H1 (cell line): ENCODE data around the gene IRF4. TPM values are rescaled to one million over a fixed set of nuclear protein-coding genes. Genes with fewer than 3 reads are reported as not detected.

Experiments
- CEBPB ChIP-seq: IDR thresholded peaks from 2 replicates; pipeline ENCODE4 v1.6.1; 2012; ENCODE audit warnings: low read depth, low read length
- CREB1 ChIP-seq: IDR thresholded peaks from 2 replicates; pipeline ENCODE4 v1.6.1; 2012; ENCODE audit warnings: inconsistent platforms
- POLR2A ChIP-seq, 2 experiments: IDR thresholded peaks; 1 replicate in 1 of 2; 2 replicates in 1 of 2; pipeline ENCODE4 v1.6.1; 2011; ENCODE audit warnings: low read depth in 2 of 2, low read length in 2 of 2, mild to moderate bottlenecking in 2 of 2; ENCODE audit errors: control extremely low read depth in 1 of 2
- SIX5 ChIP-seq: IDR thresholded peaks from 2 replicates; pipeline ENCODE4 v1.6.1; 2011; ENCODE audit warnings: mild to moderate bottlenecking, low read depth, low read length
- polyA plus RNA-seq, 7 experiments: library from polyadenylated mRNA; depleted of rRNA in 3 of 7; stranded (reverse) in 5 of 7; unstranded in 2 of 7; fragments of >200 nt in 5 of 7; fragments of 200-250 nt in 2 of 7; gene quantifications; 1 replicate in 5 of 7; 2 replicates in 1 of 7; 4 replicates in 1 of 7; pipeline versions ENCODE4 v1.2.1 to v1.2.3, GENCODE V29; 2011 to 2013; ENCODE audit warnings: missing spikeins in 2 of 7, mixed read lengths in 2 of 7
- total RNA-seq: library from RNA; stranded (reverse); fragmentation: NEBNext Ultra II Directional; extraction: Animal tissue kit (Norgen Biotek cat#: 25700); gene quantifications from 2 replicates; pipeline ENCODE4 v1.2.1, GENCODE V29; 2021
- TF ChIP-seq, protein P1 (sequence below): fragments of 300-600 bp; sonication (generic); IDR thresholded peaks from 2 replicates; pipeline ENCODE4 v1.7.1; 2012; ENCODE audit warnings: low read length, moderate library complexity, mild to moderate bottlenecking, inconsistent platforms; ENCODE audit not compliant: insufficient replicate concordance

IRF4 gene
- total and polyA plus RNA-seq, 2 of the 8 experiments (the other 6 are each of a cell fraction or from before 2014, with no cell fraction given) = 0.77 to 2.1 TPM

DNA sequence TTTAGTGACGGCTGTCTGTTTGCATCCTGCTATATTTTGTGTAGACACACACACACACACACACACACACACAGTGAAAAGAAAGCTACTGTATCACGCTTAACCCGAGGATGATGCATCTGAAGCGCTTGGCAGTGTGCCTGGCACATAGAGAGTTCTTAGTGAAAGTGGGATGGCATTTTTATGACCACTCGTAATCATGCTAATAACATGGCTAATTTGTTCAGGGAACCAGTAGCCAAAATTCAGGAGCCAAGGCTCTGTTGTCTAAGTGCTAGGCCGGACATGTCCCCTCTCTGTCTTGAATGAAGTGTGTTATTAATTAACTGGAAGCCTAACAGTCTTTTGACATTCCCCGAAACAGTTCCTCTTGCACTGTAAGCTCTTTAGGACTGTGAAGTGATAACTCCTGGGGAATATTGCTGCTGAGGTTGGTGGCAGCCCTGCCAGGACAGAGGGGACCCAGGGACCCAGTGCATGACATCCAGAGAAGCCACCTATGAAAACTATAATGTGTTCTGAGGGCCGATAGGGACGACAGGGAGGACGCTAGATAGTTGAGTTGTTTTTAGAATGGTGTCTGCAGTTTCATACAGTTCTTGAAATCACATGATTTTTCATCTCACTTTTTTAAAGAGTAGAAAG, 45.0 kb upstream of the IRF4 start (continued):
- no peak for TF ChIP-seq CEBPB
- TF ChIP-seq SIX5 = no peak
- TF ChIP-seq CREB1 = no peak
- TF ChIP-seq POLR2A (IDR thresholded peaks at IDR 0.05; ENCODE audit: control extremely low read depth in 1 of 2, low read depth in 2 of 2, low read length in 2 of 2) = no peak
- TF ChIP-seq, protein P1, sequence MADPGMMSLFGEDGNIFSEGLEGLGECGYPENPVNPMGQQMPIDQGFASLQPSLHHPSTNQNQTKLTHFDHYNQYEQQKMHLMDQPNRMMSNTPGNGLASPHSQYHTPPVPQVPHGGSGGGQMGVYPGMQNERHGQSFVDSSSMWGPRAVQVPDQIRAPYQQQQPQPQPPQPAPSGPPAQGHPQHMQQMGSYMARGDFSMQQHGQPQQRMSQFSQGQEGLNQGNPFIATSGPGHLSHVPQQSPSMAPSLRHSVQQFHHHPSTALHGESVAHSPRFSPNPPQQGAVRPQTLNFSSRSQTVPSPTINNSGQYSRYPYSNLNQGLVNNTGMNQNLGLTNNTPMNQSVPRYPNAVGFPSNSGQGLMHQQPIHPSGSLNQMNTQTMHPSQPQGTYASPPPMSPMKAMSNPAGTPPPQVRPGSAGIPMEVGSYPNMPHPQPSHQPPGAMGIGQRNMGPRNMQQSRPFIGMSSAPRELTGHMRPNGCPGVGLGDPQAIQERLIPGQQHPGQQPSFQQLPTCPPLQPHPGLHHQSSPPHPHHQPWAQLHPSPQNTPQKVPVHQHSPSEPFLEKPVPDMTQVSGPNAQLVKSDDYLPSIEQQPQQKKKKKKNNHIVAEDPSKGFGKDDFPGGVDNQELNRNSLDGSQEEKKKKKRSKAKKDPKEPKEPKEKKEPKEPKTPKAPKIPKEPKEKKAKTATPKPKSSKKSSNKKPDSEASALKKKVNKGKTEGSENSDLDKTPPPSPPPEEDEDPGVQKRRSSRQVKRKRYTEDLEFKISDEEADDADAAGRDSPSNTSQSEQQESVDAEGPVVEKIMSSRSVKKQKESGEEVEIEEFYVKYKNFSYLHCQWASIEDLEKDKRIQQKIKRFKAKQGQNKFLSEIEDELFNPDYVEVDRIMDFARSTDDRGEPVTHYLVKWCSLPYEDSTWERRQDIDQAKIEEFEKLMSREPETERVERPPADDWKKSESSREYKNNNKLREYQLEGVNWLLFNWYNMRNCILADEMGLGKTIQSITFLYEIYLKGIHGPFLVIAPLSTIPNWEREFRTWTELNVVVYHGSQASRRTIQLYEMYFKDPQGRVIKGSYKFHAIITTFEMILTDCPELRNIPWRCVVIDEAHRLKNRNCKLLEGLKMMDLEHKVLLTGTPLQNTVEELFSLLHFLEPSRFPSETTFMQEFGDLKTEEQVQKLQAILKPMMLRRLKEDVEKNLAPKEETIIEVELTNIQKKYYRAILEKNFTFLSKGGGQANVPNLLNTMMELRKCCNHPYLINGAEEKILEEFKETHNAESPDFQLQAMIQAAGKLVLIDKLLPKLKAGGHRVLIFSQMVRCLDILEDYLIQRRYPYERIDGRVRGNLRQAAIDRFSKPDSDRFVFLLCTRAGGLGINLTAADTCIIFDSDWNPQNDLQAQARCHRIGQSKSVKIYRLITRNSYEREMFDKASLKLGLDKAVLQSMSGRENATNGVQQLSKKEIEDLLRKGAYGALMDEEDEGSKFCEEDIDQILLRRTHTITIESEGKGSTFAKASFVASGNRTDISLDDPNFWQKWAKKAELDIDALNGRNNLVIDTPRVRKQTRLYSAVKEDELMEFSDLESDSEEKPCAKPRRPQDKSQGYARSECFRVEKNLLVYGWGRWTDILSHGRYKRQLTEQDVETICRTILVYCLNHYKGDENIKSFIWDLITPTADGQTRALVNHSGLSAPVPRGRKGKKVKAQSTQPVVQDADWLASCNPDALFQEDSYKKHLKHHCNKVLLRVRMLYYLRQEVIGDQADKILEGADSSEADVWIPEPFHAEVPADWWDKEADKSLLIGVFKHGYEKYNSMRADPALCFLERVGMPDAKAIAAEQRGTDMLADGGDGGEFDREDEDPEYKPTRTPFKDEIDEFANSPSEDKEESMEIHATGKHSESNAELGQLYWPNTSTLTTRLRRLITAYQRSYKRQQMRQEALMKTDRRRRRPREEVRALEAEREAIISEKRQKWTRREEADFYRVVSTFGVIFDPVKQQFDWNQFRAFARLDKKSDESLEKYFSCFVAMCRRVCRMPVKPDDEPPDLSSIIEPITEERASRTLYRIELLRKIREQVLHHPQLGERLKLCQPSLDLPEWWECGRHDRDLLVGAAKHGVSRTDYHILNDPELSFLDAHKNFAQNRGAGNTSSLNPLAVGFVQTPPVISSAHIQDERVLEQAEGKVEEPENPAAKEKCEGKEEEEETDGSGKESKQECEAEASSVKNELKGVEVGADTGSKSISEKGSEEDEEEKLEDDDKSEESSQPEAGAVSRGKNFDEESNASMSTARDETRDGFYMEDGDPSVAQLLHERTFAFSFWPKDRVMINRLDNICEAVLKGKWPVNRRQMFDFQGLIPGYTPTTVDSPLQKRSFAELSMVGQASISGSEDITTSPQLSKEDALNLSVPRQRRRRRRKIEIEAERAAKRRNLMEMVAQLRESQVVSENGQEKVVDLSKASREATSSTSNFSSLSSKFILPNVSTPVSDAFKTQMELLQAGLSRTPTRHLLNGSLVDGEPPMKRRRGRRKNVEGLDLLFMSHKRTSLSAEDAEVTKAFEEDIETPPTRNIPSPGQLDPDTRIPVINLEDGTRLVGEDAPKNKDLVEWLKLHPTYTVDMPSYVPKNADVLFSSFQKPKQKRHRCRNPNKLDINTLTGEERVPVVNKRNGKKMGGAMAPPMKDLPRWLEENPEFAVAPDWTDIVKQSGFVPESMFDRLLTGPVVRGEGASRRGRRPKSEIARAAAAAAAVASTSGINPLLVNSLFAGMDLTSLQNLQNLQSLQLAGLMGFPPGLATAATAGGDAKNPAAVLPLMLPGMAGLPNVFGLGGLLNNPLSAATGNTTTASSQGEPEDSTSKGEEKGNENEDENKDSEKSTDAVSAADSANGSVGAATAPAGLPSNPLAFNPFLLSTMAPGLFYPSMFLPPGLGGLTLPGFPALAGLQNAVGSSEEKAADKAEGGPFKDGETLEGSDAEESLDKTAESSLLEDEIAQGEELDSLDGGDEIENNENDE = no peak
